Measurements from ENCODE around the gene KIF6.
"Not testable (repeated sequence)": the region's sequence is repeated elsewhere in the genome, so short reads cannot be mapped to it uniquely, and the experiment has no call there.

Gene KIF6

DNA sequence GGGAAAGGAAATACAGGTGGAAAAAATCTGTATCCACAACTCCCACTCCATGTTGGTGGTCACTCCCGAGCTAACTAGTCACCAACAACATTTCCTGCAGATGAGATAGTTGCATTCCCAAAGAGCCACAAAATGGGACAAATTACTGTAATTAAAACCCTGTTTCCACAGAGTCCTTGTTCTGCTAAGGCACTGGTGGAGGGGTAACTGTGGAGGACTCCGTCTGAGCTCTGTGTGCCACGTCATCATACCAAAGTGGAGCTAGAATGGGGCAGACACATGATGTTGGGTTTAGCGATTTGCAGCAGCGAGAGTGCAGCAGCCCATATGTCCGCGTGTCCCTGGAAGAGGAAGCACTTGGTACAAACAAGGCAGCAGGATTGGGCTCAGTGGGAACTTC lies 230.2 kb downstream of the KIF6 start:
- no peak for DNase-seq

DNA sequence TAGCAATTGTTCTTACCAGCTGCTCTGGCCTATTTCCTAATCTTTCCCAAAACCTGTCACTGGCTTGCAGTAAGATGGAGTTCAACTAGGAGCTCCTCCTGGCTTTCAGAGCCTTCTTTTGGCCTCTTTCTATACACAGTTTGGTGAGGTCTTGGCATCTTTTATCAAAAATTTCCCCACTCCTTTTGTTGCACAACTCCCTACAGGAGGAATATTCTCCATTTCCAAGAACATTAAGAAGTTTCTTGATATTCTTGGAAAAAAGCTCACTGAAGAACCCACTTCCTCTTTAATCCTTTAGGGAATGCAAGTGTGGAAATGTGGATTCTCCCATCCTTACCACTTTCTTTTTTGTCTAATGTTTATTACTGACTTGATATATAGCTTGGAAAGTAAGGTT lies 231.4 kb downstream of the KIF6 start:
- DNase-seq, result no peak

DNA sequence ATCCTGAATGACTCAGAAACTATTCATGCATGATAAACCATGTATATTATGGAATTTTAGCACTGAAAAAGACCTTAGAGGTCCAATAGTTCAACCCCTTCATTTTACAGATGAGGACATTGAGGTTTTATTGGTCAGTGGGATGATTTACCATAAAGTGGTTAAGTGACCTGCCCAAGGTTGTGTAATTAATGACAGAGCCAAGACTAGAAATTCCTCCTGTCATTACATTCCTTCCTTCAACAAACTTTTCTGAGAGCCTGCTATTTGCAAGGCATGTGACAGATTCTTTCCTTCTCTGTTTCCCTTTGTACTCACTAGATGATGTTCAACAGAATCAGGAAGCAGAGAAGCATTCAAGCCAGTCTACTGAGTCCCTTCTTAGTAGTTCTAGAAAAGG lies 232.0 kb downstream of the KIF6 start:
- no peak for DNase-seq

DNA sequence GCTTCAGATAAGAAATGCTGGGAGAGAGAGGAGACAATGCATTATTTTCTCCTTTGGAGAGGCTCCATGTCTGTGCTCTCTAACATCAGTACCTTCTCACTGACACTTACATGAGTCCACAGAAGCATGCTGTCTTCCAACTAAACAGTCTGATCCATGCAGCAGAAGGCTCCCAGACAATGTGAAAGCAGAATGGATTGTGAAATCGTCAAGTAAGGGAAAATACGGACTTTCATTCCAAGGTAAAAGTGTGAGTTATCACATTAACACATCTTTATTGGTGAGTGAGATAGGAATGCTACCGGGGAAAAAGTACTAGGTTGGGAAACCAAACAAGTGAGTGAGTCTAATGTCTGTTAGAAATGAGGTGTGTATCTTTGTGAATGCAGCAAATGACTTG lies 235.1 kb downstream of the KIF6 start:
- DNase-seq, result no peak

DNA sequence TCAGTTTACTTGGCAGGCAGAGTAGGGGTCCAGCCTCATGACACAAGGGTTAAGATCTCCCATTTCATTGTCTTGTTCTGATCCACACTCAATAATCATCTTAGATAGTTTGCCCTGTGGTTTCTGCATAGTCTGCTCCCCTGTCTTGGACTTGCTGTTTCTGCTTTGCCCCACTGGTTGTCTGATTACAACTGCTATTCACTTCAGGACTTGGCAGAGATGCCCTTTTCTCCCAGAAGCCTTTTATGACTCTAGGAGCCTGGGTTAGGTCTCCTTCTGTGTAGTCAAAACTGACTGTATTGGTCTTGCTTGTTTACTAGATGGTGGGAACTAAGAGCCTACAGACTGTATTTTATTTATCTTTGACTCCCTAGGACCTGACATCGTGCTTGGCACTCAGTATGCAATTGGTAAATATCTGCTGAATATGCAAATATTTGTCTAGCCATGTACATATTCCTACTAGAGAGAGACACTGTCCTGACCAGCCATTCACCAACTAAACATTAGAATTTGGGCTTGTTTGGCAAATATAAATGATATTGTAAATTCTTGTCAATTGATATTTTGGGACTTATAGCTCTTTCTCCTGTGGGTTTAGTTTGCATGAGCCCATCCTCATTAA lies 236.8 kb downstream of the KIF6 start:
- no peak for DNase-seq

DNA sequence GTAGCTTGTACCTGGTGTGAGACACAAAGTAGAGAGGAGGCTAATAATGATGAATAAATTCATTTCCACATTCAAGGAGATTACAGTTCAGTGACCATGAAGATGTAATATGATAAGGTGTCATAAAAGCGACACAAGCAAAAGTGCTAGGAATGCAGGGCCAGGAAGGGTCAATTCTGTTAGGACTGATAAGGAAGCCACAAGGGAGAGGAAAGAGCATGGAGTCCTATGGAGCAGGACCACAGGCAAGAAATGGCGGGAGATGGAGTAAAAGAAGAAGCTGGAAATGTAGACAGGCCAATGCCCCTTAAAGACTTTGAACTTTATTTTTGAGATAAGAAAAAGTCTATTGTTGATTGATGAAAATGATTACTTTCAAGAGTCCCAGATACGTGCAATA lies 240.9 kb downstream of the KIF6 start:
- DNase-seq, result no peak

DNA sequence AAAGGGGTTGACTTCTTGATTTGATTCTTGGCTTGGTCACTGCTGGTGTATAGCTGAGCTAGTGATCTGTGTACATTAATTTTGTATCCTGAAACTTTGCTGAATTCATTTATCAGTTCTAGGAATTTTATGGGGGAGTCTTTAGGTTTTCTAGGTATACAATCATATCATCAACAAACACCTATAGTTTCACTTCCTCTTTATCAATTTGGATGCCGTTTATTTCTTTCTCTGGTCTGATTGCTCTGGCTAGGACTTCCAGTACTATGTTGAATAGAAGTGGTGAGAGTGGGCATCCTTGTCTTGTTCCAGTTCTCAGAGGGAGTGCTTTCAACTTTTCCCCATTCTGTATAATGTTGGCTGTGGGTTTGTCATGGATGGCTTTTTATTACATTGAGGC lies 245.4 kb downstream of the KIF6 start:
- DNase-seq, result not testable (repeated sequence)

DNA sequence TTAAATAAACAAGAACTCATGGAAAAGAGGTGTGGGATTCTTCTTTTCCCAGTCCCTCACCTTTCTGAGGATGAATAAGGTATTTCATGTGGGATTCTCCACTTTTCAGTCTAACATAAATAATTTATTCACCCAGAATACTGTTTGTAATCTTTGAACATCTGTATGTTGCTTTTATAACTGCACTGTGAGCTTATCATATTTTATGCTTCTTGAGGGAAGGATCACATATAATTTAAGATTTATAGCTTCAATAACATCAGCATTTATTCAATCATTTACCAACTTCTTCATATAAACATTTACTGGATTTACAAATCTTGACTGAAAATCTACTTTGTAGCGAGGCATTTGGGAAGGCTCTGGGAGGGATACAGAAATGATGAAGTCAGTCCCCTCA lies 248.5 kb downstream of the KIF6 start:
- no peak for DNase-seq

DNA sequence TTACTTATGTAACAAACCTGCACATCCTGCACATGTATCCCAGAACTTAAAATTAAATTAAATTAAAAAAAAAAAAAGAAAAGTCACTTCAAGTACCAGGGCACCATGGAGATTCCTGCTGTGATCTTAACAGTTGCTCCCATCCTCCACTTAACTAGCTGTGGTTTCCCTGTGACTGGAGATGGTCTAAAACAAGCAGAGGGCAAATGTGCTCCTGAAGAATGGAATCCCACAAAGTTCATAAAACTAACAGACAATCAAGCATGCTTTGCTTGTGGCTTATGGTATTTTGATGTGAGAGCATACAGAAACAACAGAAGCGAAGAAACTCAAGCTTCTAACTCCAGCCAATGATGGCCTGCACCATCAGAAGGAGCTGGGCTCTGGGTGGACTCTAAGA lies 249.1 kb downstream of the KIF6 start:
- no peak for DNase-seq

DNA sequence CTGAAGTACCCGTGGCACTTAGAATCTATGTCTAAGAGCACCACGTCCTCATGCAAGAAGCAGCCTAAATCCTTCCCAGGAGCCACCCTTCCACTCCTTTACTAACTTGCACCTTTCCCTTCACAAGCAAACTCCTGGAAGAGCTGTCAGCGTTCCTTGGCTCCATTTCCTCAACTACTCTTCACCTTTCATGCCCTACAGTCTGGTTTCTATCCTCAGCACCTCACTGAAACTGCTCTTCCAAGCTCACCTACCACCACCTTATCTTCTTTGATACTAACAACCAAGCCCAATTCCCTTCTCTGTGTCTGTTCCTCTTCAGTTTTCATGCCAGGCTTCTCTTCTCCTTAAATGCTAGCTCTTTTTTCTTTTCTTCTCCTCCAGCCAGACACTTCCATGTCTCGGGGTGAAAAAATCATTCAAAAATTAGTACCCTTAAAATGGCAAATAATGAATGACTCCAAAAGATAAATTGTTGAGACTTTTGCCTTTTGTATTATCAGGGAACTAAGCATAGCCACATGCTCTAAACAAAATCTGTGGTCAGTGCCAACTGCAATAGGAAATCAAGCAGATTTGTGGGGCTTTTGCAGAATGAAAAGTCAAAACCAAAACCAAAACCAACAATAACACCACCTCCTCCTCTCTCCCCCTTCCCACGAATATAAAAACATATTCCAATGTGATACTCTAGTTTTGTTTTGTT lies 253.1 kb downstream of the KIF6 start:
- DNase-seq, result no peak

DNA sequence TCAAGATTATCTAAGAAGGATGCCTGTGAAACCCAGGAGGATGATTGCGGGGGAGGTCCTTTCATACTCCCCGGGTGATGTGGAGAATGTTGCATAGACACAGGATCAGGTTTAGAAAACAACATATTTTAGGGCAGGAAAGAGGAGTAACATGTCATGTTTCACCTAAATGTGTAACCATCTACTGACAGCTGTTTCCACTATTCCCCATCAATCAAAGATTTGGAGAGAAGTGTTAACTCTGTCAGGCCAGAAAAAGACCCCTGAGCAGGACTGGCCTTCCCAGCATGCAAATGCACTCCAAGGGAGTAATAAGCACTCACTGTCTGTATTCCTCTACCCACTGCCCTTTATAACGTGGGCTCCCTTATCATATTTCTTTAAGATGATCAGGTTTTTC lies 254.7 kb downstream of the KIF6 start:
- DNase-seq, result no peak

DNA sequence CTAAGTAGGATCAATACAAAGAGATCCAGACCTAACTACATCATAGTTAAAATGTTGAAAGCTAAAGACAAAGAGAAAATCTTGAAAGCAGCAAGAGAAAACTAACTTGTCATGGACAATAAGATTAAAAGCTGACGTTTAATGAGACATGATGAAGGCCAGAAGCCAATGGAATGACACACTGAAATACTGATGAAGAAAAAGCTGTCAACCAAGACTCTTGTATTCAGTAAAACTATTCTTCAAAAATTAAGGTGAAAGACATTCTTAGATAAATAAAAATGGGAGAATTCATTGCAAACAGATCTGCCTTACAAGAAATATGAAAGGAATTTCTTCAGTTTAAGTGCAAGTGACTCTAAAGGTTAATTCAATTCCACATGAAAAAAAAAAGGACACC lies 256.8 kb downstream of the KIF6 start:
- no peak for DNase-seq

DNA sequence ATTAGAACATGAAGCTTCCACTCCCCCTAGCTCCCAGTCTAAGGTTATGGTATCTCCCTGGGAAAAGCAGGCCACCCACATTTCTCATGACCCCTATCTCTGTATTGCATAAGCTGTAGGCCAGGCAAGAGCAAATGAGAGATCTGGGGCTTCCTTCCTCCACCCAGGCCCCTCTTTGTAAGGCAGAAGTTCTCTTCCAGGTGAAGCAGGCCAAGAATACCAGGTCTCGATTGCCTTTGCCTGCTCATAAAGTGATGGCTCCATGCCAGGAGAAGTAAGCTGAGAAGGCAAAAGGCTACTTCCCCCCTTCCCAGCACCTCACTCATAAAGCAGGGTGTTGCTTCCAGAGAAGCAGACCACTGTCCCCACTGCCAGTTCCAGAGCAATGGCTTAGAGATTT lies 258.6 kb downstream of the KIF6 start:
- DNase-seq, result peak; percentile 63

DNA sequence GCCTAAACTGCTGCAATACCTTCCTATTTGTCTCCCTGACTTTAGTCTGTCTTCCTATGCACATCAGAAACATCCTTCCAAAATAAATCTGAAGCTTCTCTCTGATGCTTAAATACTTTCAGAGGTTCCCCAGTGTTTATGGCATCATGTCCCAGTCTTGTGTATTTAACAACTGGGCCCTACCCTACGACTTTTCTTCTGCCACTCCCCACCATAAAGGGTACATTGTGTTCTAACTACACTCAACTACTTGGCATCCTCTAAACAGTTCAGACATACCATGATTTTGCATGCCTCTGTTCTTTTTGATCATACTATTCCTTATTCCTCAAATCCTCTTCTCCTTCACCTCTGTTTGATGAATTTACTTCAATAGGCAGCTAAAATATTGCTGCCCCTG lies 259.7 kb downstream of the KIF6 start:
- DNase-seq, result no peak

DNA sequence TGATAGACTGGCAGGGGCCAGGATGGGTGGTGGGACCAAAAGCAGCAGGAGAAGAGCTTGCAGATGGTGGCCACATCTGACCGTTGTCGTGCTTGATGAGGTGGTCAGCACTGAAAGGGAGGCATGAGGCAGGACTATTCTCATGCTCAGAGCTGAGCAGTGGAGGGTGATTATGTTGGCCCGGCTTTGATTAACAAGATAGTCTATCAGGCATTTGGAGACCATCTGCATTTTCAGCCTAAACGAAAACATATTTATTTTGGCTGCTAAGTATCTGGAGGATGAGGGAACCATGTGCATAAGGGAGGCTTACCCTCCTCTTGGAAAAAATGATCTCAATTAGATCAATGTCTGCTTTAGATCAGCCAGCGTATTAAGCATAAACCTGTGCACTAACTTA lies 261.1 kb downstream of the KIF6 start:
- DNase-seq, result no peak

DNA sequence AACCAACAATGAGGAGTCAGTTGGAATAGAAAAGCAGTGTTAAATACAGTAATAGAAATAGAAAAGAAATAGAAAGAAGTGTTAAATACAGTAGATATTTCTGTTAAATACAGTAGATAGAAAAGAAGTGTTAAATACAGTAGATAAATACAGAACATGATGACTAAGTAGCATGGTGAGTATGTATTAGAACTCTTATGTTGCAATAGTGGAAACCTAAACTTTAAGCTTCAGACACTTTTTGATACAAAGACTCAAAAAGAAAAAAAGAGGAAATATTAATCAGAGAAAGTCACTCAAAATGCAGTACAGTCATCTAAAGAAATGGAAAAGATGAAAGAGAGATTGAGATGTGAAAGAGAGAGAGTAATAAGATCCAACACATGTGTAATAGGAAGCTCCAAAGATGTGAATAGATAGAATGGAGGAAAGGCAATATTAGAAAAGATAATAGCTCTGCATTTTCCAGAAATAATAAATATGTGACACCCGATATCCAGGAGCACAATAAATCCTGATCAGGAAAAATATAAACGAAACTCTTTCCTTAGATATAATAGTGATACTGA lies 271.2 kb downstream of the KIF6 start:
- DNase-seq, result no peak

DNA sequence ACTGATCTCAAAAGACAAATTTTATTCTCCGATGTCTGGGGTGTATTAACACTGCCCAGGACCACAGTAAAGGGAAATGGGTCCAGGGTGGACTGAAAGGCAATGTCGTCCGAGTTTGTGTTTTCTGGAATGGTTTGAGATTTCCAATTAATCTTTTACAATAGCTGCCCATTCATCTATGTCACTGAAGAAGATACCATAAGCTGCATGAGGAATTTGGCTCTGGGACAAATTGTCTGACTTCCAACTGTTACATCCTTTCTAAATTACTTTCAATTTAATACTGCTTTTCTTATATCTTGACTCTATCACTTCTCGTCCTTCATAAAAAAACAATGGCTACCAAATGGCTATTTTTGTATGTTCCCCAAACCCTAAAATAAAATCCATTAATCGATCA lies 272.0 kb downstream of the KIF6 start:
- DNase-seq, result no peak

DNA sequence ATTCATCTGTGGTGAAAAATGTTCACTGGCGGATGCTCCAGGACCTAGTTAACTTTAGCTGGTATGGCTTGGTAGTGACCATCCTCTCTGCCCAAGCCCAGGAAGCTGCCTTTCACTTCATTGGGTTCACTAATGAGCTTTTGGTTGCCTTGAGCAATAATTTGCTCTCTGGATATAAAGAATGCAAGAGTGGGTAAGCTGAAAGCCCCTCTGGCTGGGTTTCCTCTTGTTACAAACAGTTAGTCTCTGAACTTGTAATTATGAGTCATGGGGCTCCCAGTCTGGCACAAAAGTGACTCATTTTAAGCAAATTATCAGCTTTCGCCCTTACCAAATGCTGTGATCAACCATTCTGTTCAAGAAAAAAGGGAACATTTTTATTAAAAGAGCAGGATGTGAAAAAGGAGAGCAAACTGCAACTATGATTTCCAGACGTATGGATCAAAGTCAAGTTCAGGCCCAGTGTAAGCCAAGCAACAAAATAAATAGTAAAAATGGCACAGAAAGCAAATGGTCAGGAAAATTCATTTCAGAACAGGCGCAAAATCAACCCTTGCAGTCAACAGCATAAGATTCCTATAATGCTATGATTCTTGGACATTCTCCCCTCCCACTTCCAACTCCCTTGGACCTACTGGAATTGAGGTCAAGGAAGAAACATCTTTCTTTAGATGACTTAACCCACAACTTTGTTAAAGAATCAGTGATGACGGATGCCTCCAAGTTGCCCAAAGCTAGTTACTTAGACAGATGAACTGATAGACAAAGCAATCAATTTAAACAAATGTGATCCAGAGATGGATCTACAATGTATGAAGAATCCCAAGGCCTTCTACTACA lies 272.7 kb downstream of the KIF6 start:
- no peak for DNase-seq

DNA sequence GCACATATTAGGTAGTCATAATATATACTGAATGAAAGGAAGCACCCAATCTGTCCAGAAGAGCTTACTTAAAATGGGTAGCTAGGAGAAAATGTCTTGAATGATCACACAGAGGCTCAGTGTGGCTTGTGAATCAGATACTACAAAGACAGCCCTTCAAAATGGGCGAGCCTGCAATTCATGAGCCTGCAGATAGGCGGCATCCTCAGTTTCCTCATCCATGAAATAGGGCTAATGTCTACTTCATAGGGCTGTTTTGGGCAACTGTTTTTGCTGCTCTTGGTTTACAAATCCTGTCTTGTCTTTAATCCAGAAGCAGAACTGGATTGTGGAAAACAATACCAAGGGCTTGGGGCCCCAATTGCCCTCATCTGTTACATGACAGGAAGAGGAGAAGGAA lies 273.4 kb downstream of the KIF6 start:
- no peak for DNase-seq

DNA sequence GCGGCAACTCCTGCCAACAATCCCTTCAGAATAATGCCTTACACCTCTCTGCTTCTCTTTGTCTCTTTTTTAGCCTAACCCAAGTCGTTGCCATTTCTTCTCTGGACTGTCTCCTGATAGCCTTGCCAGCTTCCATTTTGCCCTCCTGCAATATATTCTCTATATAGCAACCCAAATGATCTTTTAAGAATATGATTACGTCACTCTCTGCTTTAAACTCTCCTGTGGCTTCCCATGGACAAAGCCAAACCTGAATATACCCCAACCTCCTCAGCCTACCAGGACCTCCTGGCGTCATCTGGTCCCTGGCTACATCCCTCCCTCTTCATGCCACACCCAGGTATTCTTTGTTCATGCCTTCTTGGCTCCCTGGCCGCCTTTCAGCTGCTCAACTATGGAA lies 276.2 kb downstream of the KIF6 start:
- no peak for DNase-seq

DNA sequence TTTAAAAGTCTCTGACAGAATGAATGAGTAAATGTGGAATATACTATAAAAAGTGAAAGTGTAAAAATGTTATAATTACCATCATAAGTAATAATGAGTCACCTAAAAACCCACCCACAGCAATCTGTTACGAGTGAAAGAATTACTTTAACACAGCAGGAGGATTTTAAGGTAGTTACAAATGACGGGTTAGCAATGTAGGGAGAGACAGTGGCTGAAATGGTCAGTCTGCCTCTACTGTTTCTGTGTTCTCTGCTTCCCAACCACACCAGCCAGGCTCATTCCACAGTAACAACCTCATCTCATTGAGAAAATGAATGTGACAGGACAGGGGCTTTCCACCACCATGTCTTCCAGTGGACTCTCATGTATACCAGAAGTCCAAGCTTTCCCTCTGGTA lies 278.3 kb downstream of the KIF6 start:
- no peak for DNase-seq

DNA sequence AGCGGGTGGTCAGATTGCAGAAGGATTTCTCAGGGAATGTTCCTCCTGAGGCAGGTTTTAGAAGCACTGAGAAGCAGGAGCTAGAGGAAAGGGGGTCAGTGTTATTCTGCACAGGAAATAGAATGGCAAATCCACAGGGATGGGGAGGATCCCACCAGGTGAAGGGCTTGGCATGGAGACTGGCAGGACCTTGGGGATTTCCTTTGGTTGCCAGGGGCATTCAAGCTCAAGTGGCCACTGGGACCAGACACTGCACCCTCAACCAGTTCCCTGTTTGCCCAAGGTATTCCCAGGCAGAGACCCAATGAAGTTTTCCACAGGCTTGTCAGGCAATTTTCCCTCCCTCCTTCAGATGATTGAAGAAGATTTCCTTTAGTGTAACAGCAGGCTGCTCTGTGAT lies 279.5 kb downstream of the KIF6 start:
- no peak for DNase-seq

DNA sequence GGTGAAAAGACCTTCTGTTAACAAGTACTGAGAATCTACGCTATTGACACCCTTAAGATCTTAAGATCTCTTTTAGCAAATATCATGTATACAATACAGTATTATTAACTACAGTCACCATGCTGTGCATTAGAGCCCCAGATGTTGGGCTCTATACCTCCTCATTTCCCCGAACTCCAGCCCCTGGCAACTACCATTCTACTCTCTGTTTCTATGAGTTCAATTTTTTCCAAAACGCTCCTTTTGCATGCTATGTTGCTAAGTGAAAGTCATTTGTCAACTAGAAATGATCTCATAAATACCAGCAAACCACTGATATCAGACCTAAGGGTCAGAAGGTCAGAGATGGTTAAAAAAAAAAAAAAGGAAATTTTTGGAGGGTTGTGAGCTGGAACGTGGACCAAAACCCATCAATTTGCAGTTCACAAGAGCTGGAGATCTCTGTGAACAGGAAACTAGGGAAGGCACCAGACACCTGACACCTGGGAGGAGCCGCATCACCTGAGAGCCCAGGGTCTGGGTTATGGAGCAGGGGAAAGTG lies 280.7 kb downstream of the KIF6 start:
- no peak for DNase-seq

DNA sequence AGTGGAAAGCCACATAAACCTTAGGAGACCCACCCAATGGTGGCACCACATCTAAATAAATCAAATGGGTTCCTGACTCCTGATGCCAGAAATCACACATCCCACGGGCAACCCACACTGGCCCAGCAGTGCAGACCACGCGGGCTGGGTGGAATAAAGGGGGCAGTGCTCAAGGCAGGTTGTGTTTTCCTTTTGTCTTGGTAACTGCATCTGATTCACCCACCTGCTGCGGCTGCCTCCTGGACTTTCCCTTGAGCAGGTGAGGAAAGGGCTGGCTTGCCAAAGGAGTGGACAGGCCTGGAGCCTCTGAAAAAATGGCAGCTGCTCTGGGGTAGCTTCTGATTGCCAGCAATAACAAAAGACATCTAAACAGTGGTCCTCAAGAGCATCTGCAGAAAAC lies 283.2 kb downstream of the KIF6 start:
- no peak for DNase-seq
